GM21526 (cell line): ENCODE results near the gene SCARF2.
"Not testable (repeated sequence)": the region's sequence is repeated elsewhere in the genome, so short reads cannot be mapped to it uniquely, and the experiment has no call there.

ENCODE experiments used
- ATAC-seq: cut with Tn5 transposase; IDR thresholded peaks from one replicate; pipeline ENCODE4 v1.9.1; 2021; ENCODE audit warnings: moderate library complexity; ENCODE audit not compliant: unreplicated experiment, low FRiP score

Gene SCARF2

GRCh38 chr22:20437613-20438426 is at the start of gene SCARF2:
Gene SCARF2 (minus strand): TSS chr22:20437825. CDS start chr22:20437754, 71 bp downstream.
- ATAC-seq = no peak

- ATAC-seq = no peak
Observed at GRCh38 chr22:20486229-20486628, 48.6 kb upstream of the SCARF2 start.

- ATAC-seq = no peak
Observed at GRCh38 chr22:20484948-20485683, 47.5 kb upstream of the SCARF2 start.

GRCh38 chr22:20483771-20484170 is 46.1 kb upstream of the SCARF2 start:
- ATAC-seq = no peak

- ATAC-seq = not testable (repeated sequence)
Observed at GRCh38 chr22:20483143-20483506, 45.5 kb upstream of the SCARF2 start.

- ATAC-seq = no peak
Observed at GRCh38 chr22:20479612-20480196, 42.1 kb upstream of the SCARF2 start.

GRCh38 chr22:20478059-20478458 is 40.4 kb upstream of the SCARF2 start:
- ATAC-seq = not testable (repeated sequence)

GRCh38 chr22:20475569-20475968 is 37.9 kb upstream of the SCARF2 start:
- ATAC-seq = not testable (repeated sequence)

GRCh38 chr22:20475115-20475436 is 37.5 kb upstream of the SCARF2 start:
- ATAC-seq = no peak

- no peak for ATAC-seq
Observed at GRCh38 chr22:20472629-20473442, 35.2 kb upstream of the SCARF2 start.

- no peak for ATAC-seq
Observed at GRCh38 chr22:20471126-20471833, 33.7 kb upstream of the SCARF2 start.

- ATAC-seq = not testable (repeated sequence)
Observed at GRCh38 chr22:20470525-20470924, 32.9 kb upstream of the SCARF2 start.

GRCh38 chr22:20469110-20469868 is 31.7 kb upstream of the SCARF2 start:
- no peak for ATAC-seq

- no peak for ATAC-seq
Observed at GRCh38 chr22:20466659-20467379, 29.2 kb upstream of the SCARF2 start.

- ATAC-seq = no peak
Observed at GRCh38 chr22:20465759-20466077, 28.1 kb upstream of the SCARF2 start.

GRCh38 chr22:20464912-20465758 is 27.5 kb upstream of the SCARF2 start:
- no peak for ATAC-seq

- no peak for ATAC-seq
Observed at GRCh38 chr22:20464096-20464614, 26.5 kb upstream of the SCARF2 start.
